ENCODE data around the gene ACOXL. TPM values are rescaled to one million over a fixed set of nuclear protein-coding genes. Genes with fewer than 3 reads are reported as not detected.

ACOXL gene
- total and polyA plus RNA-seq, 10 of the 15 experiments (the other 5 are each of a cell fraction or from before 2014, with no cell fraction given): 0.05 to 1.3 (median 0.71) TPM

DNA sequence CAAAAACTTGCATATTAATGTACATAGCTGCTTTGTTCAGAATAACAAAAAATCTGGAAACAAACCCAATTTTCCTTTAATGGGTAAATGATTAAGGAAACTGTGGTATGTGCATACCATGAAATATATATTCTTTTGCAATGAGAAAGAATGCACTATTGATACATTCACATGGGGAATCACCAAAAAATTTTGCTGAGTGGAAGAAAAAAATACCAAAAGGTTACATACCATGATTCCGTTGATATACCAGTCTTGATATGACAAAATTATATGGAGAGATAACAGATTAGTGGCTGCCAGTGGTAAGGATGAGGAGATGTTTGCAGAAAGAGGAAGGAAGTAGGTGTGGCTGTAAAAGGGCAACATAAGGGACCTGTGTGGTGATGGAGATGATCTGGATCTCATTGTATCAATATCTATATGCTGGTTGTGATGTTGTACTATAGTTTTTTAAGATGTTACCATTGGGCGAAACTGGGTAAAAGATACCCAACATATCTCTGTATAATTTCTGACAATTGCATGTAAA is 333.8 kb downstream of the ACOXL start:
- CTCF ChIA-PET: no interaction called here
- Histone ChIP-seq H3K4me2 (ENCODE audit: control insufficient read depth, insufficient read depth) (no peak overlapping the region), H3K27me3 (replicated peaks in 1 of 2; ENCODE audit: control insufficient read depth in 2 of 2, insufficient read depth in 2 of 2, low read length in 1 of 2) (no peaks in the 10 kb centered on the region), H3K79me2 (ENCODE audit: control insufficient read depth, insufficient read depth, low read length) (no peaks in the 10 kb centered on the region), H3K9me3 (replicated peaks; ENCODE audit: control insufficient read depth, insufficient read depth, low read length) (peaks cover 3% of the 10 kb centered on the region; the same call in 2 of the 3 replicates), H4K20me1 (ENCODE audit: control insufficient read depth, insufficient read depth) (no peaks in the 10 kb centered on the region), H3K27ac (ENCODE audit: control insufficient read depth, insufficient read depth) (no peak overlapping the region), H3K4me3 (no peak overlapping the region), H3K9ac (ENCODE audit: control insufficient read depth, insufficient read depth, low read length) (no peak overlapping the region), H2AFZ (ENCODE audit: control insufficient read depth, low read depth, low read length) (no peak overlapping the region), H3K36me3 (ENCODE audit: control insufficient read depth in 2 of 2, insufficient read depth in 2 of 2, low read length in 1 of 2) (no peaks in the 10 kb centered on the region), H3K4me1 (ENCODE audit: control insufficient read depth, insufficient read depth, low read length) (no peaks in the 10 kb centered on the region)
- DNase-seq (ENCODE audit: low read depth, low spot score) (no peak), ATAC-seq (no peak), FAIRE-seq (no peak)
- WGBS (ENCODE audit: insufficient coverage, insufficient replicate concordance, low lambda C conversion rate, missing lambda C conversion rate): 42% methylated on average over 2 of the region's 2 CpGs
- POLR2A ChIA-PET: no interaction called here
- intact Hi-C loops (cut with micrococcal nuclease; ENCODE audit: unreplicated experiment) (no loop called here), in situ Hi-C loops (cut with MboI) (no loop called here)
- no TSS peak for BruUV-seq (replicated peaks)
- SMC1A ChIA-PET (ENCODE audit: uncharacterized antibody, unreplicated experiment): interaction anchor here (1.6 kb wide), 1 partner anchor 10 kb away, joined by 6 read pairs; no protein-coding TSS in a partner anchor
- TF ChIP-seq, protein P1, sequence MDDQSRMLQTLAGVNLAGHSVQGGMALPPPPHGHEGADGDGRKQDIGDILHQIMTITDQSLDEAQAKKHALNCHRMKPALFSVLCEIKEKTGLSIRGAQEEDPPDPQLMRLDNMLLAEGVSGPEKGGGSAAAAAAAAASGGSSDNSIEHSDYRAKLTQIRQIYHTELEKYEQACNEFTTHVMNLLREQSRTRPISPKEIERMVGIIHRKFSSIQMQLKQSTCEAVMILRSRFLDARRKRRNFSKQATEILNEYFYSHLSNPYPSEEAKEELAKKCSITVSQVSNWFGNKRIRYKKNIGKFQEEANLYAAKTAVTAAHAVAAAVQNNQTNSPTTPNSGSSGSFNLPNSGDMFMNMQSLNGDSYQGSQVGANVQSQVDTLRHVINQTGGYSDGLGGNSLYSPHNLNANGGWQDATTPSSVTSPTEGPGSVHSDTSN (IDR thresholded peaks at IDR 0.05; ENCODE audit: insufficient replicate concordance, low read depth, low read length): no peak
- TF ChIP-seq POLR2A (IDR thresholded peaks at IDR 0.05; ENCODE audit: low read depth, low read length) (no peak), SMAD1 (IDR thresholded peaks at IDR 0.05; ENCODE audit: low read depth, partially characterized antibody) (no peak), YY1 (IDR thresholded peaks at IDR 0.05; ENCODE audit: low read depth, low read length) (no peak), CBX3 (IDR thresholded peaks at IDR 0.05; ENCODE audit: borderline replicate concordance, low read depth) (no peak), KDM1A (IDR thresholded peaks at IDR 0.05; ENCODE audit: borderline replicate concordance) (no peak), WRNIP1 (IDR thresholded peaks at IDR 0.05; ENCODE audit: borderline replicate concordance, low read depth, low read length) (no peak), KAT2A (conservative IDR thresholded peaks at IDR 0.05; ENCODE audit: control insufficient read depth, low read depth, low read length) (no peak), JUNB (IDR thresholded peaks at IDR 0.05) (no peak), BRCA1 (IDR thresholded peaks at IDR 0.05; ENCODE audit: low read depth, low read length) (no peak), NFYA (IDR thresholded peaks at IDR 0.05; ENCODE audit: borderline replicate concordance, low read depth, low read length) (no peak)
- TF ChIP-seq, protein P2, sequence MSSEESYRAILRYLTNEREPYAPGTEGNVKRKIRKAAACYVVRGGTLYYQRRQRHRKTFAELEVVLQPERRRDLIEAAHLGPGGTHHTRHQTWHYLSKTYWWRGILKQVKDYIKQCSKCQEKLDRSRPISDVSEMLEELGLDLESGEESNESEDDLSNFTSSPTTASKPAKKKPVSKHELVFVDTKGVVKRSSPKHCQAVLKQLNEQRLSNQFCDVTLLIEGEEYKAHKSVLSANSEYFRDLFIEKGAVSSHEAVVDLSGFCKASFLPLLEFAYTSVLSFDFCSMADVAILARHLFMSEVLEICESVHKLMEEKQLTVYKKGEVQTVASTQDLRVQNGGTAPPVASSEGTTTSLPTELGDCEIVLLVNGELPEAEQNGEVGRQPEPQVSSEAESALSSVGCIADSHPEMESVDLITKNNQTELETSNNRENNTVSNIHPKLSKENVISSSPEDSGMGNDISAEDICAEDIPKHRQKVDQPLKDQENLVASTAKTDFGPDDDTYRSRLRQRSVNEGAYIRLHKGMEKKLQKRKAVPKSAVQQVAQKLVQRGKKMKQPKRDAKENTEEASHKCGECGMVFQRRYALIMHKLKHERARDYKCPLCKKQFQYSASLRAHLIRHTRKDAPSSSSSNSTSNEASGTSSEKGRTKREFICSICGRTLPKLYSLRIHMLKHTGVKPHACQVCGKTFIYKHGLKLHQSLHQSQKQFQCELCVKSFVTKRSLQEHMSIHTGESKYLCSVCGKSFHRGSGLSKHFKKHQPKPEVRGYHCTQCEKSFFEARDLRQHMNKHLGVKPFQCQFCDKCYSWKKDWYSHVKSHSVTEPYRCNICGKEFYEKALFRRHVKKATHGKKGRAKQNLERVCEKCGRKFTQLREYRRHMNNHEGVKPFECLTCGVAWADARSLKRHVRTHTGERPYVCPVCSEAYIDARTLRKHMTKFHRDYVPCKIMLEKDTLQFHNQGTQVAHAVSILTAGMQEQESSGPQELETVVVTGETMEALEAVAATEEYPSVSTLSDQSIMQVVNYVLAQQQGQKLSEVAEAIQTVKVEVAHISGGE (CRISPR knock-in tag; IDR thresholded peaks at IDR 0.05): no peak
- TF ChIP-seq, protein P3, sequence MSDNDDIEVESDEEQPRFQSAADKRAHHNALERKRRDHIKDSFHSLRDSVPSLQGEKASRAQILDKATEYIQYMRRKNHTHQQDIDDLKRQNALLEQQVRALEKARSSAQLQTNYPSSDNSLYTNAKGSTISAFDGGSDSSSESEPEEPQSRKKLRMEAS (IDR thresholded peaks at IDR 0.05; ENCODE audit: low read depth, low read length): no peak
- TF ChIP-seq, protein P4, sequence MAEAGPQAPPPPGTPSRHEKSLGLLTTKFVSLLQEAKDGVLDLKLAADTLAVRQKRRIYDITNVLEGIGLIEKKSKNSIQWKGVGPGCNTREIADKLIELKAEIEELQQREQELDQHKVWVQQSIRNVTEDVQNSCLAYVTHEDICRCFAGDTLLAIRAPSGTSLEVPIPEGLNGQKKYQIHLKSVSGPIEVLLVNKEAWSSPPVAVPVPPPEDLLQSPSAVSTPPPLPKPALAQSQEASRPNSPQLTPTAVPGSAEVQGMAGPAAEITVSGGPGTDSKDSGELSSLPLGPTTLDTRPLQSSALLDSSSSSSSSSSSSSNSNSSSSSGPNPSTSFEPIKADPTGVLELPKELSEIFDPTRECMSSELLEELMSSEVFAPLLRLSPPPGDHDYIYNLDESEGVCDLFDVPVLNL (IDR thresholded peaks at IDR 0.05; ENCODE audit: low read depth, low read length): no peak
- RAD21 ChIA-PET (ENCODE audit: unreplicated experiment): interaction anchor here (1.0 kb wide), 1 partner anchor 28 kb away, joined by 3 read pairs; no protein-coding TSS in a partner anchor

All from GM12878 (cell line).